H1 (cell line): ENCODE results near the gene WDR75. TPM values are rescaled to one million over a fixed set of nuclear protein-coding genes. Genes with fewer than 3 reads are reported as not detected.

Experiments used
- CEBPB ChIP-seq: IDR thresholded peaks from 2 replicates; pipeline ENCODE4 v1.6.1; 2012; ENCODE audit warnings: low read depth, low read length
- CHD7 ChIP-seq: fragments of 300-600 bp; sonication (generic); IDR thresholded peaks from 2 replicates; pipeline ENCODE4 v1.7.1; 2012; ENCODE audit warnings: low read length, moderate library complexity, mild to moderate bottlenecking, inconsistent platforms; ENCODE audit not compliant: insufficient replicate concordance
- POLR2AphosphoS5 ChIP-seq: IDR thresholded peaks from 2 replicates; pipeline ENCODE4 v1.6.1; 2011; ENCODE audit warnings: low read depth, low read length
- polyA plus RNA-seq, 7 experiments: library from polyadenylated mRNA; depleted of rRNA in 3 of 7; stranded (reverse) in 5 of 7; unstranded in 2 of 7; fragments of >200 nt in 5 of 7; fragments of 200-250 nt in 2 of 7; gene quantifications; 1 replicate in 5 of 7; 2 replicates in 1 of 7; 4 replicates in 1 of 7; pipeline versions ENCODE4 v1.2.1 to v1.2.3, GENCODE V29; 2011 to 2013; ENCODE audit warnings: missing spikeins in 2 of 7, mixed read lengths in 2 of 7
- total RNA-seq: library from RNA; stranded (reverse); fragmentation: NEBNext Ultra II Directional; extraction: Animal tissue kit (Norgen Biotek cat#: 25700); gene quantifications from 2 replicates; pipeline ENCODE4 v1.2.1, GENCODE V29; 2021
- TF ChIP-seq, protein P1 (sequence below): IDR thresholded peaks from 2 replicates; pipeline ENCODE4 v1.6.1; 2011; ENCODE audit warnings: low read depth, mild to moderate bottlenecking, low read length; ENCODE audit not compliant: insufficient read depth

WDR75 gene
- total and polyA plus RNA-seq, 2 of the 8 experiments (the other 6 are each of a cell fraction or from before 2014, with no cell fraction given), result 26.9 to 77.1 TPM

- TF ChIP-seq CHD7 (no peak), POLR2AphosphoS5 (no peak), CEBPB (no peak)
- TF ChIP-seq, protein P1, sequence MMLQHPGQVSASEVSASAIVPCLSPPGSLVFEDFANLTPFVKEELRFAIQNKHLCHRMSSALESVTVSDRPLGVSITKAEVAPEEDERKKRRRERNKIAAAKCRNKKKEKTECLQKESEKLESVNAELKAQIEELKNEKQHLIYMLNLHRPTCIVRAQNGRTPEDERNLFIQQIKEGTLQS, result no peak
Measured at GRCh38 chr2:189466046-189466445, 24.8 kb downstream of the WDR75 start (continued).
